Glutamatergic neuron (in vitro differentiated cells): ENCODE results near the gene WDHD1. TPM values are rescaled to one million over a fixed set of nuclear protein-coding genes. Genes with fewer than 3 reads are reported as not detected.

Experiments used
- DNase-seq: peaks from one replicate; pipeline ENCODE4 v3.0.0; 2022
- H3K27ac Mint-ChIP-seq: one replicate; pipeline ENCODE4 v1.8.0; 2020; ENCODE audit warnings: mild to moderate bottlenecking, mixed read lengths, inconsistent platforms; ENCODE audit not compliant: unreplicated experiment
- H3K27me3 Mint-ChIP-seq: one replicate; pipeline ENCODE4 v1.8.0; 2020; ENCODE audit warnings: mild to moderate bottlenecking, moderate library complexity, mixed read lengths, inconsistent platforms; ENCODE audit not compliant: unreplicated experiment
- H3K36me3 Mint-ChIP-seq: one replicate; pipeline ENCODE4 v1.8.0; 2020; ENCODE audit warnings: mild to moderate bottlenecking, mixed read lengths, inconsistent platforms; ENCODE audit not compliant: unreplicated experiment
- H3K4me1 Mint-ChIP-seq: one replicate; pipeline ENCODE4 v1.8.0; 2020; ENCODE audit warnings: mild to moderate bottlenecking, low read depth, mixed read lengths, inconsistent platforms; ENCODE audit not compliant: unreplicated experiment
- H3K4me3 Mint-ChIP-seq: one replicate; pipeline ENCODE4 v1.8.0; 2020; ENCODE audit warnings: mild to moderate bottlenecking, mixed read lengths, inconsistent platforms; ENCODE audit not compliant: unreplicated experiment
- H3K9me3 Mint-ChIP-seq: one replicate; pipeline ENCODE4 v1.8.0; 2020; ENCODE audit warnings: mild to moderate bottlenecking, moderate library complexity, mixed read lengths, inconsistent platforms; ENCODE audit not compliant: unreplicated experiment
- CTCF ChIP-seq: fragments of 200-600 bp; sonication (generic); IDR thresholded peaks from one replicate; pipeline ENCODE4 v1.5.0; 2021; ENCODE audit not compliant: partially characterized antibody, unreplicated experiment
- total RNA-seq: library from RNA; stranded (reverse); fragmentation: NEBNext Ultra II Directional; extraction: Animal tissue kit (Norgen Biotek cat#: 25700); gene quantifications from one replicate; pipeline ENCODE4 v1.2.1, GENCODE V29; 2021; ENCODE audit not compliant: unreplicated experiment

The WDHD1 gene
- total RNA-seq, 1 donor from 2014 or later, result 13.9 TPM

GRCh38 chr14:54944737-54945391 is 82.0 kb downstream of the WDHD1 start:
- TF ChIP-seq CTCF, result no peak
- H3K4me3 Mint-ChIP-seq, result no peak overlapping the region
- H3K27me3 Mint-ChIP-seq, result no peaks in the 10 kb centered on the region
- peak overlapping the region; percentile 2 for H3K27ac Mint-ChIP-seq
- no peak for DNase-seq
- H3K36me3 Mint-ChIP-seq, result peaks cover 5% of the 10 kb centered on the region
- peaks cover under 1% of the 10 kb centered on the region for H3K9me3 Mint-ChIP-seq
- no peaks in the 10 kb centered on the region for H3K4me1 Mint-ChIP-seq

DNA sequence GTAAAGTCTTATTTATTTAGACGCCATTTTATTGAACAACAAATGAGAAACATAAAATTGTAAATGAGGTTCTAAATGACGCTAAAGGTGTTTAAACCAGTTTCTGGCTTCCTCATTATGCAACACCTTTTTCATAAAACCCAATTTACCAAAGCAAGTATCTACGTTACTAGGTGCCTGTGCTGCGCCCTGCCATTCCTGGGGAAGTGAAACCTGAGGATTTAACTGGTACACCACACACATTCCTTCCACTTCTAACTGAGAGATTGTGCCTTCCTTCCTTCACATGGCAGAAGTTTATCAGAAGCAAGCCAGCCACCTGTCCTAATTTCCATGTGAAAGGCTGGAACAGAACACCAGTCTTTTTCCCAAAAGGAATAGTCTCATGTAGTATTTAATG is 84.0 kb downstream of the WDHD1 start:
- TF ChIP-seq CTCF, result no peak
- Mint-ChIP-seq H3K9me3 (no peaks in the 10 kb centered on the region), H3K27me3 (no peaks in the 10 kb centered on the region), H3K27ac (no peak overlapping the region), H3K4me3 (no peak overlapping the region), H3K4me1 (no peaks in the 10 kb centered on the region), H3K36me3 (no peaks in the 10 kb centered on the region)
- DNase-seq, result no peak

GRCh38 chr14:54936816-54937215 is 90.1 kb downstream of the WDHD1 start:
- Mint-ChIP-seq H3K27me3 (no peaks in the 10 kb centered on the region), H3K4me3 (no peak overlapping the region), H3K4me1 (no peaks in the 10 kb centered on the region), H3K9me3 (no peaks in the 10 kb centered on the region), H3K27ac (no peak overlapping the region), H3K36me3 (no peaks in the 10 kb centered on the region)
- no peak for TF ChIP-seq CTCF
- no peak for DNase-seq

DNA sequence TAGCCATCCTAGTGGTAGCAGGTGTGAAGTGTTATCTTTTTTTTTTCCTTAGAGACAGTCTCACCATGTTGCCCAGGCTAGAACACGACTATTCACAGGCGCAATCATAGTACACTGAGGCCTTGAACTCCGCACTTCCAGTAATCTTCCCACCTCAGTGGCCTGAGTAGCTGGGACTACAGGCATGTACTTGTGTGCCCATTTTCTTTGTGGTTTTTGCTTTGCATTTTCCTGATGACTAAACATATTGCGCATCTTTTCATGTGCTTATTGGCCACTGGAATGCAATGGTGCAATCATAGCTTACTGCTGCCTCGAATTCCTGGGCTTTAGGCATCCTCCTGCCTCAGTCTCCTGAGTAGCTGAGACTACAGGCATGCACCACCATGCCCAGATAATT is 90.9 kb downstream of the WDHD1 start:
- DNase-seq, result no peak
- H3K27me3 Mint-ChIP-seq, result no peaks in the 10 kb centered on the region
- no peaks in the 10 kb centered on the region for H3K36me3 Mint-ChIP-seq
- H3K9me3 Mint-ChIP-seq, result no peaks in the 10 kb centered on the region
- H3K4me3 Mint-ChIP-seq, result no peak overlapping the region
- H3K4me1 Mint-ChIP-seq, result no peaks in the 10 kb centered on the region
- no peak for TF ChIP-seq CTCF
- no peak overlapping the region for H3K27ac Mint-ChIP-seq

GRCh38 chr14:54935100-54935499 is 91.8 kb downstream of the WDHD1 start:
- H3K36me3 Mint-ChIP-seq, result no peaks in the 10 kb centered on the region
- TF ChIP-seq CTCF, result no peak
- H3K27ac Mint-ChIP-seq, result no peak overlapping the region
- H3K27me3 Mint-ChIP-seq, result no peaks in the 10 kb centered on the region
- no peaks in the 10 kb centered on the region for H3K4me1 Mint-ChIP-seq
- H3K4me3 Mint-ChIP-seq, result no peak overlapping the region
- DNase-seq, result no peak
- no peaks in the 10 kb centered on the region for H3K9me3 Mint-ChIP-seq
